Inferior parietal cortex (tissue), 1 donor: ENCODE results near the gene SLC1A2.

Source experiments
- DNase-seq: peaks from one replicate; pipeline ENCODE4 v3.0.0-alpha.2; 2016; ENCODE audit errors: extremely low spot score

Gene SLC1A2

GRCh38 chr11:35348898-35349687, 70.3 kb downstream of the SLC1A2 start:
- no peak for DNase-seq

DNA sequence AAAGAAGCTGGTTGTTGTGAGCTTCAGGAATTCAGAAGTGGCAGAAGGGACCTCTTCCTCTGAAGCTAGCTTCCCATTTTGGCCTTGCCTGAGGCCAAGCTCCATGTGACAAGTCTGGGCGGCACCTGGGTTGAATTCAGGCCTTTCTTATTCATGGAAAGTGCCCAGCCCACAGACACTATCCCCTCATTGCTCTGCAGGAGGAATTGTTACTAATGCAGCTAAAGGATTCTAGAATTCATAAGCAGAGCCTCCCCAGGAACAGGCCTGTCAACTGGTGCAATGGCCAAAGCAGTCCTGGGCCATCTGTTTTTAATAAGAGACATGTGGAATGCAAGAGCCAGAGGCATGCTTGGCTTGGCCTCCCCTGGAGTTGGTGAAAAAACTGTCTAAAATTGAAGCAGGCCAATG, 71.4 kb downstream of the SLC1A2 start:
- no peak for DNase-seq

DNA sequence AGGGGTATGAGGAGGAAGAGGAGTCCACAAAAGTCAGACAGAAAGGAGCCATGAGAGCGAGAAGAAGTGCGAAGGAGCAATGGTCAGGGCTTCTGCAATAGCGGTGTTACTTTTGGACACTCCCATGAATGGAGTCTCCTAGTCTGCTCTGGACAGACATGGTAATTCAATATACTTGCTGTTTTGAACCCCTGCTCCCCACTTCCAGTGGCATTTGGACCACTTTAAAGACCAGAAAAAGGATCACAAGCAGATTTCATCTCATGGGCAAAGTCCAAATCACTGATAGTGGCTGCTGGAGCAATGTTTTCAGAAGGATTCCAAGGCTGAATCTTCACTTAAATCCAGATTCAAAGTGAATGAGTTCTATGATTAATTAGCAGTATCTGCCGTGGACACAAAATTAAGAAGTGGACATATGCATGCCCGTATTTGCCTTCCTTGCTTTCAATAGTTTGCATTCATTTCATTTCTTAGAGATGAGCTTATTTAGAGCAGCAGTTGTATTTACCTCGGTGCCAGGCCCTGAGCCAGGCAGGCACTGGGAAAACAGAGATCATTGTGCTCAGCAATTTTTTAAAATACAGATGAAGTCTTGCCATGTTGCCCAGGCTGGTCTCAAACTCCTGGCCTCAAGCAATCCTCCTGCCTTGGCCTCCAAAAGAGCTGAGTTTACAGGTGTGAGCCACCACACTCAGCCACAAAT, 72.0 kb downstream of the SLC1A2 start:
- DNase-seq, result no peak

GRCh38 chr11:35346472-35347156, 72.7 kb downstream of the SLC1A2 start:
- no peak for DNase-seq

- no peak for DNase-seq
Observed at GRCh38 chr11:35344681-35345574, 74.4 kb downstream of the SLC1A2 start.

GRCh38 chr11:35343033-35343598, 76.2 kb downstream of the SLC1A2 start:
- no peak for DNase-seq

GRCh38 chr11:35340715-35341114, 78.6 kb downstream of the SLC1A2 start:
- no peak for DNase-seq

- no peak for DNase-seq
Observed at GRCh38 chr11:35340071-35340470, 79.3 kb downstream of the SLC1A2 start.

GRCh38 chr11:35338921-35339320, 80.4 kb downstream of the SLC1A2 start:
- no peak for DNase-seq

GRCh38 chr11:35337914-35338305, 81.4 kb downstream of the SLC1A2 start:
- DNase-seq, result no peak

DNA sequence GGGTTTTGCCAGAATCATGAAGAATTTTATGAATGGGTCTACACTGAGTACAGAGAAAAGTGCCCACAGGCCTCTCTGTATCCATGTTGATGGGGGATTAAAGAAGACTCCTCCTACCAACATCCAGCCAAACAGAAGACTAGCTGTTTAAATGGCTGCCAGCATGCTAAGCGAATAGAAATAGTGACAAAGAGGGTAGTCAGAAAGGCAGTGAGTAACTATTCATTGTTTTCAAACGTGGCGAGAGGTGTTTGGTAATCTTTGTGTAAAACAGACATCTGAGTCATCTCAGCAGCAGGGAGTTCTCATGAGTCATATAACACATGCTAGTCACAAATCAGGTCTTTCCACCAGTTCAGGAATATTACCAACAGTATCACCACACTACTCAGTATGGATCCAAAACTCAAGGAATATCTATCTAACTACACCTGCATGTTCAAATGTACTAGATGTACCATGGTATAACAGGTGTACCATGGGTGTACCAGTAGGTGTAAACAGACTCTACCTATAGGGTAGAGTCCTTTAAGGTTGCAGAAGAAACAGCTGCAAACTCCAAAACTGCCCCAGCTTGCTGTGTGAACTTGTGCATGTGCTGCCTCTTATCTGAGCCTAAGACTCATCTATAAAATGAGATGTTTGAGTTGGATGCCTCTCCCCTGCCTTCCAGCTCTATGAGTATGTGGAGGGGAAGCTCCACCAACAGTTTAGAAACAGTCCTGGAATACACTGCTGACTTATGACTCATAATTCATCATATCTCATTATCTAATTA, 82.0 kb downstream of the SLC1A2 start:
- peak; percentile 53 for DNase-seq

GRCh38 chr11:35336726-35337125, 82.6 kb downstream of the SLC1A2 start:
- no peak for DNase-seq

GRCh38 chr11:35335226-35335625, 84.1 kb downstream of the SLC1A2 start:
- DNase-seq, result no peak

GRCh38 chr11:35334385-35335090, 84.8 kb downstream of the SLC1A2 start:
- DNase-seq, result no peak

- no peak for DNase-seq
Observed at GRCh38 chr11:35332524-35332923, 86.8 kb downstream of the SLC1A2 start.

GRCh38 chr11:35330931-35331330, 88.4 kb downstream of the SLC1A2 start:
- no peak for DNase-seq

DNA sequence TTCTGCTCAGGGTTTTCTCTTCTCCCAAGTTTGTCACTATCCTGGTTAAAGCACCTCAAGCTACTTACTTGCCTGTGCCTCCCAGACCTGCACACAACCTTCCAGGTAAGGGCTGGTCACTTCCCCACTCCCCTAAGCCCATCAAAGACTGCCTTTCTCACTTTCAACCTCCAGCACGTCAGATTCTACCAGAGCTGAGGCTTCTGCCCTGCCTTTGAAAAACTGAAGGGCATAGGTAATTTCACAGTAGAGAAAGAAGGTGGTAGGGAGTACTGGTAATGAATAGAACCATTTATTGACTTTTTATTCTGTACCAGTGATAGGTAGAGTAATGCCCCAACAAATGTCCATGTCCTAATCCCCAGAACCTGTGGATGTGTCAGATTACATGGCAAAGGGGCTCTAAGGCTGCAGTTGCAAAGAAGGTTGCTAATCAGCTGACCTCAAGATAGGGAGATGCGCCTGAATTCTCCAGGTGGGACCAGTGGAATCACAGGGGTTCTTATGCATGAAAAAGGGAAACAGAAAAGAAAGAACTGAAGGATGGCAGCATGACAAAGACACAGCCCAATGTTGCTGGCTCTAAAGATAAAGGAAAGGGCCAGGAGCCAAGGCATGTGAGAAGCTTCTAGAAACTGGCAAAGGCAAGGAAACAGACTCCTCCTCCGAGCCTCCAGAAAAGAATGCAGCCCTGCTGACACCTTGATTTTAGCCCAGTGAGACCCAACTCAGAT, 89.0 kb downstream of the SLC1A2 start:
- no peak for DNase-seq

- DNase-seq, result no peak
Observed at GRCh38 chr11:35327829-35328228, 91.5 kb downstream of the SLC1A2 start.

DNA sequence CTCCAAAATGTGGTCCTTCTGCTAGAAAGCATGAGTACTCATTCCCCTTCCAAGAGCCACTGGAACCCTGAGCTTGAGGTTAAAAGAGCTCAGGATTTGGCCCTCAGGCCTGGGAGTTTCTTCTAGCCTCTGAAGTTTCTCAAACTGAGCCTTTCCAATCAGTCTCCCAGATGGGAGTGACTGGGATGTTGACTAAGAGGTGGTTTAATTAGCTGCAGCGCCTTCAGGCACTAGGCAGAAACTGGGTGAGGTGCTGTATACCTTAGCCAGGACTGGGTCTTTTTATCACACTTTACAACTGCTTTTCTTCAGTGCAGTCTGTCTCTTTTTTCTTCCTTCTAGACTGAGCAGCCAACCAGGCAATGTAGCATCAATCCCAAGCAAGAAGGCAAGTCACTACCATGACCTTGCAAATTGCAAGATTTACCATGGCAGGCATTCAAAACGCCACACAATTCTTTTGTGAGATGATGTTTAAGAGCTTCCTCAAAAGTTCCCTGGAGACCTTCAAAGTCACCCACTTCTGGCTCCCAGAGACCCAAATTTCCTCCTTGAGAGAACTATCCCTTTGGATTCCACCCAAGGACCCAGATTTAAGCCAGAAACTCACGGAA, 93.0 kb downstream of the SLC1A2 start:
- no peak for DNase-seq
